H1 (cell line): Measurements from ENCODE around the gene MARVELD2. TPM values are rescaled to one million over a fixed set of nuclear protein-coding genes. Genes with fewer than 3 reads are reported as not detected.

Source experiments
- BCL11A ChIP-seq, 2 experiments: IDR thresholded peaks; one replicate each; pipeline ENCODE4 v1.6.1; 2011; ENCODE audit warnings: low read depth in 2 of 2, low read length in 2 of 2, mild to moderate bottlenecking in 2 of 2
- CBX5 ChIP-seq: fragments of 300-800, 300-1000 bp; sonication (generic); IDR thresholded peaks from 2 replicates; pipeline ENCODE4 v1.7.1; 2016; ENCODE audit warnings: antibody characterized with exemption, low read length, low read depth
- CHD7 ChIP-seq: fragments of 300-600 bp; sonication (generic); IDR thresholded peaks from 2 replicates; pipeline ENCODE4 v1.7.1; 2012; ENCODE audit warnings: low read length, moderate library complexity, mild to moderate bottlenecking, inconsistent platforms; ENCODE audit not compliant: insufficient replicate concordance
- GTF2F1 ChIP-seq: IDR thresholded peaks from 2 replicates; pipeline ENCODE4 v1.6.1; 2012; ENCODE audit warnings: low read depth, low read length, improper control_type of control experiment, borderline replicate concordance
- HDAC6 ChIP-seq: IDR thresholded peaks from one replicate; pipeline ENCODE4 v1.7.1; 2012; ENCODE audit warnings: low read depth, mild to moderate bottlenecking, inconsistent platforms, low read length, moderate library complexity
- PHF8 ChIP-seq: fragments of 200-600 bp; sonication (generic); conservative IDR thresholded peaks from 2 replicates; pipeline ENCODE4 v1.7.1; 2012; ENCODE audit warnings: low read depth, mild to moderate bottlenecking, inconsistent platforms, low read length, moderate library complexity
- POU5F1 ChIP-seq: IDR thresholded peaks from 2 replicates; pipeline ENCODE4 v1.6.1; 2011; ENCODE audit warnings: low read depth, mild to moderate bottlenecking, low read length, moderate library complexity
- SIRT6 ChIP-seq: IDR thresholded peaks from one replicate; pipeline ENCODE4 v1.7.1; 2012; ENCODE audit warnings: low read length, inconsistent platforms
- SP1 ChIP-seq: IDR thresholded peaks from 2 replicates; pipeline ENCODE4 v1.6.1; 2011; ENCODE audit warnings: low read depth, low read length
- TEAD4 ChIP-seq: IDR thresholded peaks from 2 replicates; pipeline ENCODE4 v1.6.1; 2012; ENCODE audit warnings: low read depth, low read length, inconsistent platforms, mixed read lengths
- polyA plus RNA-seq, 7 experiments: library from polyadenylated mRNA; depleted of rRNA in 3 of 7; stranded (reverse) in 5 of 7; unstranded in 2 of 7; fragments of >200 nt in 5 of 7; fragments of 200-250 nt in 2 of 7; gene quantifications; 1 replicate in 5 of 7; 2 replicates in 1 of 7; 4 replicates in 1 of 7; pipeline versions ENCODE4 v1.2.1 to v1.2.3, GENCODE V29; 2011 to 2013; ENCODE audit warnings: missing spikeins in 2 of 7, mixed read lengths in 2 of 7
- total RNA-seq: library from RNA; stranded (reverse); fragmentation: NEBNext Ultra II Directional; extraction: Animal tissue kit (Norgen Biotek cat#: 25700); gene quantifications from 2 replicates; pipeline ENCODE4 v1.2.1, GENCODE V29; 2021

The MARVELD2 gene
- total and polyA plus RNA-seq, 2 of the 8 experiments (the other 6 are each of a cell fraction or from before 2014, with no cell fraction given): 18.7 to 31.0 TPM

- TF ChIP-seq PHF8 (peak; percentile 94), POU5F1 (no peak), BCL11A (IDR thresholded peaks at IDR 0.05; ENCODE audit: low read depth in 2 of 2, low read length in 2 of 2) (no peak), SIRT6 (peak; percentile 23), CBX5 (no peak), HDAC6 (no peak), TEAD4 (no peak), SP1 (no peak), GTF2F1 (peak; percentile 12; the same call in 1 of the 2 replicates), CHD7 (no peak)
Observed at GRCh38 chr5:69369340-69370121, 45.4 kb upstream of the MARVELD2 start, which contains the start of the genes AK6, RAD17 and TAF9 (continued).
